Endothelial cell of umbilical vein (primary cell): ENCODE results near the gene NLRP5. TPM values are rescaled to one million over a fixed set of nuclear protein-coding genes. Genes with fewer than 3 reads are reported as not detected.

ENCODE experiments used
- BruUV-seq: library from RNA; stranded (reverse); fragments of 400-500 nt; replicated peaks from 2 replicates; lab custom pipeline; 2021; lab: Mats Ljungman, UMichigan
- CTCF ChIA-PET: fragments of 300-600, 350-600 bp; sonication (Branson Sonifier 250); formaldehyde crosslinking; loops from one replicate; lab custom pipeline; 2021; ENCODE audit warnings: antibody characterized with exemption, inconsistent platforms; lab: Charles Lee
- POLR2A ChIA-PET: fragments of 300-600, 350-600 bp; sonication (Branson Sonifier 250); formaldehyde crosslinking; loops from one replicate; lab custom pipeline; 2021; ENCODE audit warnings: antibody characterized with exemption, inconsistent platforms; lab: Charles Lee
- DNase-seq: peaks from one replicate; pipeline ENCODE4 v3.0.0-alpha.2; 2011; ENCODE audit warnings: low read depth, low spot score
- FAIRE-seq: peaks from 2 replicates; lab custom pipeline; 2011; peaks lifted over from hg19 to GRCh38; lab: Jason Lieb, UNC
- H2AFZ ChIP-seq: 2 replicates; pipeline ENCODE4 v1.6.0; 2012; ENCODE audit warnings: low read depth, low read length, control low read depth, inconsistent platforms
- H3K27ac ChIP-seq: 2 replicates; pipeline ENCODE4 v1.5.1; 2011; ENCODE audit warnings: low read depth, mild to moderate bottlenecking, control low read depth, low read length, moderate library complexity; ENCODE audit not compliant: insufficient read depth
- H3K27me3 ChIP-seq, 2 experiments: 2 replicates each; pipeline versions ENCODE4 v1.6.0 to v1.6.1; 2011; ENCODE audit warnings: low read length in 2 of 2, mixed read lengths in 1 of 2; ENCODE audit not compliant: control insufficient read depth in 2 of 2, insufficient read depth in 2 of 2
- H3K36me3 ChIP-seq, 2 experiments: 2 replicates in 1 of 2; 3 replicates in 1 of 2; pipeline ENCODE4 v1.5.1; 2011; ENCODE audit warnings: low read length in 2 of 2, mild to moderate bottlenecking in 1 of 2, moderate library complexity in 1 of 2; ENCODE audit not compliant: control insufficient read depth in 2 of 2, insufficient read depth in 2 of 2; ENCODE audit errors: extremely low read depth in 1 of 2
- H3K4me1 ChIP-seq: 3 replicates; pipeline ENCODE4 v1.5.1; 2011; ENCODE audit warnings: mild to moderate bottlenecking, low read length; ENCODE audit not compliant: control insufficient read depth, insufficient read depth; ENCODE audit errors: extremely low read depth
- H3K4me2 ChIP-seq: 2 replicates; pipeline ENCODE4 v1.6.1; 2011; ENCODE audit warnings: low read length, control low read depth, mixed read lengths; ENCODE audit not compliant: insufficient read depth
- H3K4me3 ChIP-seq, 3 experiments: fragments of 200-600 bp in 1 of 3; sonication (generic), shearing (Covaris generic) in 1 of 3; replicated peaks in 1 of 3; 2 replicates each; pipeline ENCODE4 v1.5.1; 2011 to 2016; ENCODE audit warnings: control low read depth in 3 of 3, low read length in 3 of 3, mild to moderate bottlenecking in 2 of 3, inconsistent platforms in 1 of 3, low read depth in 1 of 3, moderate library complexity in 1 of 3; ENCODE audit not compliant: insufficient read depth in 1 of 3
- H3K79me2 ChIP-seq: 2 replicates; pipeline ENCODE4 v1.6.0; 2012; ENCODE audit warnings: low read length, inconsistent platforms; ENCODE audit not compliant: control insufficient read depth, insufficient read depth
- H3K9ac ChIP-seq: replicated peaks from 2 replicates; pipeline ENCODE3; 2011; ENCODE audit warnings: low read length, control low read depth; ENCODE audit not compliant: insufficient read depth; ENCODE audit errors: extremely low read depth
- H3K9me1 ChIP-seq: replicated peaks from 3 replicates; pipeline ENCODE4 v1.6.0; 2011; ENCODE audit warnings: mild to moderate bottlenecking, low read length; ENCODE audit not compliant: control insufficient read depth, insufficient read depth; ENCODE audit errors: extremely low read depth
- H3K9me3 ChIP-seq: replicated peaks from 2 replicates; pipeline ENCODE4 v1.5.1; 2012; ENCODE audit warnings: low read length, inconsistent platforms; ENCODE audit not compliant: control insufficient read depth, insufficient read depth
- H4K20me1 ChIP-seq: replicated peaks from 2 replicates; pipeline ENCODE3; 2011; ENCODE audit warnings: mild to moderate bottlenecking, low read length; ENCODE audit not compliant: control insufficient read depth, insufficient read depth; ENCODE audit errors: extremely low read depth
- CTCF ChIP-seq, 2 donors: IDR thresholded peaks; 1 replicate in 1 of 2; 2 replicates in 1 of 2; pipeline ENCODE4 v1.5.1; 2011; ENCODE audit warnings: low read length in 2 of 2, mild to moderate bottlenecking in 2 of 2, moderate library complexity in 2 of 2, control low read depth in 1 of 2, inconsistent platforms in 1 of 2, low read depth in 1 of 2; ENCODE audit not compliant: insufficient read depth in 1 of 2; ENCODE audit errors: extremely low read depth in 1 of 2
- EZH2 ChIP-seq: IDR thresholded peaks from 2 replicates; pipeline ENCODE4 v1.6.1; 2012; ENCODE audit warnings: borderline replicate concordance, low read depth, mild to moderate bottlenecking, moderate library complexity, low read length, inconsistent platforms; ENCODE audit not compliant: severe bottlenecking
- FOS ChIP-seq: IDR thresholded peaks from 2 replicates; pipeline ENCODE4 v1.6.1; 2011; ENCODE audit warnings: mild to moderate bottlenecking, low read length, moderate library complexity, borderline replicate concordance; ENCODE audit not compliant: insufficient read depth
- GATA2 ChIP-seq: IDR thresholded peaks from 2 replicates; pipeline ENCODE4 v1.7.0; 2011; ENCODE audit warnings: low read depth, mild to moderate bottlenecking, moderate library complexity, mixed read lengths, low read length; ENCODE audit not compliant: insufficient read length, insufficient read depth
- JUN ChIP-seq: IDR thresholded peaks from 2 replicates; pipeline ENCODE4 v1.6.1; 2011; ENCODE audit warnings: borderline replicate concordance, low read depth; ENCODE audit not compliant: insufficient read length, insufficient read depth
- MAX ChIP-seq: IDR thresholded peaks from 2 replicates; pipeline ENCODE4 v1.6.1; 2011; ENCODE audit not compliant: insufficient read depth, insufficient read length
- MYC ChIP-seq: IDR thresholded peaks from one replicate; pipeline ENCODE4 v1.6.1; 2011; ENCODE audit warnings: mild to moderate bottlenecking, low read depth, low read length
- POLR2A ChIP-seq: IDR thresholded peaks from 2 replicates; pipeline ENCODE4 v1.6.1; 2012; ENCODE audit warnings: low read depth, mild to moderate bottlenecking, control low read depth, low read length
- POLR2AphosphoS5 ChIP-seq: IDR thresholded peaks from 2 replicates; pipeline ENCODE4 v1.6.1; 2012; ENCODE audit warnings: low read depth, mild to moderate bottlenecking, control low read depth, low read length, moderate library complexity; ENCODE audit not compliant: insufficient read depth
- dilution Hi-C: fragments of 300-500 bp; cut with MboI; formaldehyde crosslinking; loops from one replicate; pipeline ENCODE4 v1.15.0; 2019; ENCODE audit warnings: low sequenced_read_pairs; ENCODE audit not compliant: extremely low pct_ligation_motif_present
- intact Hi-C: fragments of 100-400 bp; cut with micrococcal nuclease; formaldehyde crosslinking; loops from one replicate; pipeline ENCODE4 v1.10.0; 2022
- polyA plus RNA-seq, 4 experiments: library from polyadenylated mRNA; depleted of rRNA in 3 of 4; stranded (reverse) in 3 of 4; unstranded in 1 of 4; fragments of >200 nt; gene quantifications; 2 replicates each; pipeline versions ENCODE4 v1.2.1 to v1.2.3, GENCODE V29; 2011 to 2012; ENCODE audit warnings: missing spikeins in 1 of 4
- total RNA-seq: library from RNA; stranded (reverse); gene quantifications from 2 replicates; pipeline ENCODE4 v1.2.3, GENCODE V29; 2021

NLRP5 gene
- total and polyA plus RNA-seq, 2 donors (not counting 3 experiments of a cell fraction or from before 2014, with no cell fraction given): not detected

- no peaks in the 10 kb centered on the region for H4K20me1 ChIP-seq
- no peaks in the 10 kb centered on the region for H3K36me3 ChIP-seq
- dilution Hi-C loops: no loop called here
- no peak overlapping the region for H3K4me3 ChIP-seq
- no peak overlapping the region for H3K4me2 ChIP-seq
- H3K4me1 ChIP-seq: no peaks in the 10 kb centered on the region
- DNase-seq (no peak), FAIRE-seq (no peak)
- BruUV-seq: no TSS peak
- H2AFZ ChIP-seq: no peak overlapping the region
- H3K27me3 ChIP-seq: no peaks in the 10 kb centered on the region
- intact Hi-C loops: no loop called here
- H3K79me2 ChIP-seq: no peaks in the 10 kb centered on the region
- ChIA-PET POLR2A (no interaction called here), CTCF (no interaction called here)
- TF ChIP-seq GATA2: no peak
- TF ChIP-seq MYC: no peak
- no peak for TF ChIP-seq JUN
- TF ChIP-seq POLR2AphosphoS5: no peak
- TF ChIP-seq FOS: no peak
- no peak for TF ChIP-seq MAX
- no peak for TF ChIP-seq EZH2
- no peak for TF ChIP-seq CTCF (IDR thresholded peaks at IDR 0.05; ENCODE audit: extremely low read depth in 1 of 2, insufficient read depth in 1 of 2, low read depth in 1 of 2, low read length in 2 of 2)
- no peak for TF ChIP-seq POLR2A
- no peaks in the 10 kb centered on the region for H3K9me1 ChIP-seq
- H3K9me3 ChIP-seq: peaks cover 2% of the 10 kb centered on the region
- no peak overlapping the region for H3K9ac ChIP-seq
- no peak overlapping the region for H3K27ac ChIP-seq
These were observed 6.2 kb upstream of the NLRP5 start for GRCh38 chr19:55980415-55980814.
